A549 (cell line): ENCODE results near the gene TPSAB1. TPM values are rescaled to one million over a fixed set of nuclear protein-coding genes. Genes with fewer than 3 reads are reported as not detected.

Experiments used
- ATAC-seq, 2 experiments: fragments of 200-7000 bp in 1 of 2; fragments of >200 bp in 1 of 2; cut with Nextera tagmentation in 1 of 2; cut with Tn5 transposase in 1 of 2; 3 replicates each; pipeline versions ENCODE4 v1.8.0 to v1.9.1; 2018 to 2020; ENCODE audit warnings: mild to moderate bottlenecking in 1 of 2, moderate library complexity in 1 of 2
- CTCF ChIA-PET: fragments of 300-600 bp; sonication (Branson Sonifier 250); formaldehyde crosslinking; extraction: SDS; loops from one replicate; lab custom pipeline; 2021; ENCODE audit warnings: antibody characterized with exemption, inconsistent platforms; lab: Yijun Ruan, JAX
- POLR2A ChIA-PET: fragments of 350-600 bp; formaldehyde crosslinking; extraction: SDS; loops from one replicate; lab custom pipeline; 2021; ENCODE audit warnings: antibody characterized with exemption, inconsistent platforms; lab: Yijun Ruan, JAX
- DNase-seq, 2 experiments: peaks; one replicate each; pipeline versions ENCODE4 v3.0.0 to v3.0.0-alpha.2; 2011 to 2016; ENCODE audit warnings: low read depth in 1 of 2, low spot score in 1 of 2
- FAIRE-seq: peaks from 2 replicates; lab custom pipeline; 2011; peaks lifted over from hg19 to GRCh38; lab: Jason Lieb, UNC
- H3K27ac ChIP-seq, 2 experiments: fragments of >200 bp; sonication (Bioruptor Twin); formaldehyde crosslinking; 3 replicates each; pipeline ENCODE4 v1.5.1; 2016 to 2017
- H3K4me1 ChIP-seq: fragments of >200 bp; sonication (Bioruptor Twin); formaldehyde crosslinking; 3 replicates; pipeline ENCODE4 v1.6.1; 2016
- H3K4me2 ChIP-seq: fragments of >200 bp; sonication (Bioruptor Twin); formaldehyde crosslinking; 3 replicates; pipeline ENCODE4 v1.6.1; 2016
- H3K4me3 ChIP-seq: fragments of >200 bp; sonication (Bioruptor Twin); formaldehyde crosslinking; 3 replicates; pipeline ENCODE4 v1.5.1; 2016
- H3K9me3 ChIP-seq: fragments of >200 bp; sonication (Bioruptor Twin); formaldehyde crosslinking; 3 replicates; pipeline ENCODE4 v1.6.1; 2016
- BHLHE40 ChIP-seq: IDR thresholded peaks from 2 replicates; pipeline ENCODE4 v1.6.1; 2012; ENCODE audit warnings: low read depth, low read length, inconsistent platforms
- CBX8 ChIP-seq: fragments of 200-600 bp; sonication (generic); IDR thresholded peaks from 2 replicates; pipeline ENCODE4 v1.6.1; 2016
- CHD2 ChIP-seq: fragments of 150-350 bp; IDR thresholded peaks from 2 replicates; pipeline ENCODE4 v1.6.1; 2014; ENCODE audit warnings: low read length; ENCODE audit not compliant: partially characterized antibody
- ESRRA ChIP-seq: fragments of 150-350 bp; IDR thresholded peaks from 2 replicates; pipeline ENCODE4 v1.6.1; 2014; ENCODE audit warnings: mild to moderate bottlenecking, low read length, borderline replicate concordance
- FOSL2 ChIP-seq, 2 experiments: fragments of 450-650 bp in 1 of 2; fragments of >200 bp in 1 of 2; sonication (Bioruptor Twin) in 1 of 2; formaldehyde crosslinking; IDR thresholded peaks; 2 replicates each; pipeline versions ENCODE4 v1.5.0 to v1.6.1; 2016 to 2020; ENCODE audit warnings: mild to moderate bottlenecking in 1 of 2, moderate library complexity in 1 of 2
- FOXS1 ChIP-seq: fragments of 250-450 bp; sonication (Bioruptor Pico); IDR thresholded peaks from 2 replicates; pipeline ENCODE4 v1.5.0; 2020; ENCODE audit warnings: mild to moderate bottlenecking, moderate library complexity
- GATA3 ChIP-seq: IDR thresholded peaks from 2 replicates; pipeline ENCODE4 v1.6.1; 2012; ENCODE audit warnings: borderline replicate concordance
- JUN ChIP-seq, 2 experiments: fragments of >200 bp; sonication (Bioruptor Twin); formaldehyde crosslinking; IDR thresholded peaks; 2 replicates in 1 of 2; 3 replicates in 1 of 2; pipeline ENCODE4 v1.6.1; 2016 to 2017
- JUNB ChIP-seq: fragments of >200 bp; sonication (Bioruptor Twin); formaldehyde crosslinking; IDR thresholded peaks from 2 replicates; pipeline ENCODE4 v1.6.1; 2016
- KDM1A ChIP-seq: fragments of 200-600 bp; sonication (generic); IDR thresholded peaks from 2 replicates; pipeline ENCODE4 v1.6.1; 2016; ENCODE audit warnings: low read depth, mild to moderate bottlenecking
- MAFK ChIP-seq: fragments of 450-650 bp; IDR thresholded peaks from 2 replicates; pipeline ENCODE4 v1.6.1; 2014; ENCODE audit not compliant: partially characterized antibody
- NFE2L2 ChIP-seq: fragments of 150-350 bp; conservative IDR thresholded peaks from 2 replicates; pipeline ENCODE4 v1.6.1; 2014; ENCODE audit warnings: low read length
- PHF8 ChIP-seq: fragments of 200-600 bp; sonication (generic); IDR thresholded peaks from 2 replicates; pipeline ENCODE4 v1.6.1; 2016; ENCODE audit warnings: low read depth, mild to moderate bottlenecking, antibody characterized with exemption, moderate library complexity, borderline replicate concordance
- RARB ChIP-seq: fragments of 250-450 bp; sonication (Bioruptor Pico); IDR thresholded peaks from 2 replicates; pipeline ENCODE4 v1.8.0; 2021; ENCODE audit warnings: mild to moderate bottlenecking, moderate library complexity
- RFX5 ChIP-seq: fragments of 450-650 bp; IDR thresholded peaks from 2 replicates; pipeline ENCODE4 v1.7.1; 2014; ENCODE audit warnings: antibody characterized with exemption, mild to moderate bottlenecking, moderate library complexity
- RNF2 ChIP-seq: fragments of 200-600 bp; sonication (generic); IDR thresholded peaks from 2 replicates; pipeline ENCODE4 v1.6.1; 2016; ENCODE audit warnings: low read depth, mild to moderate bottlenecking, antibody characterized with exemption, moderate library complexity, borderline replicate concordance
- SMC3 ChIP-seq: fragments of >200 bp; sonication (Bioruptor Twin); formaldehyde crosslinking; IDR thresholded peaks from 3 replicates; pipeline ENCODE4 v1.6.1; 2018; ENCODE audit warnings: inconsistent platforms
- SREBF2 ChIP-seq: fragments of 450-650 bp; IDR thresholded peaks from 2 replicates; pipeline ENCODE4 v1.6.1; 2014; ENCODE audit warnings: mild to moderate bottlenecking, moderate library complexity
- ZNF302 ChIP-seq: fragments of 250-450 bp; sonication (Bioruptor Pico); IDR thresholded peaks from 2 replicates; pipeline ENCODE4 v1.9.0; 2021; ENCODE audit warnings: inconsistent platforms, mild to moderate bottlenecking, moderate library complexity
- WGBS: methylation state at CpG from one replicate; pipeline ENCODE4 v1.1.6; 2017; ENCODE audit errors: missing lambda C conversion rate; 5-methylcytosine and 5-hydroxymethylcytosine counted together
- polyA plus RNA-seq, 4 experiments: library from polyadenylated mRNA; depleted of rRNA in 3 of 4; stranded (reverse); fragments of >200 nt; fragmentation: RNase III in 1 of 4; extraction: RNeasy Plus Mini Kit Qiagen cat#74134 plus additional on column Dnase treatment in 1 of 4; gene quantifications; 2 replicates in 3 of 4; 3 replicates in 1 of 4; pipeline ENCODE4 v1.2.3, GENCODE V29; 2011 to 2017
- TF ChIP-seq, protein P1 (sequence below): fragments of 250-450 bp; sonication (Bioruptor Pico); IDR thresholded peaks from 2 replicates; pipeline ENCODE4 v1.5.0; 2021; ENCODE audit warnings: mild to moderate bottlenecking, moderate library complexity, borderline replicate concordance
- TF ChIP-seq, protein P2 (sequence below): fragments of >200 bp; sonication (Bioruptor Twin); formaldehyde crosslinking; IDR thresholded peaks from 2 replicates; pipeline ENCODE4 v1.6.1; 2016
- TF ChIP-seq, protein P3 (sequence below): fragments of 450-650 bp; IDR thresholded peaks from 2 replicates; pipeline ENCODE4 v1.6.1; 2014; ENCODE audit warnings: antibody characterized with exemption
- TF ChIP-seq, protein P4 (sequence below): fragments of >200 bp; sonication (Bioruptor Twin); formaldehyde crosslinking; IDR thresholded peaks from 3 replicates; pipeline ENCODE4 v1.6.1; 2016

Gene TPSAB1
- polyA plus RNA-seq, 2 of the 4 experiments (the other 2 are of a cell fraction) = not detected

DNA sequence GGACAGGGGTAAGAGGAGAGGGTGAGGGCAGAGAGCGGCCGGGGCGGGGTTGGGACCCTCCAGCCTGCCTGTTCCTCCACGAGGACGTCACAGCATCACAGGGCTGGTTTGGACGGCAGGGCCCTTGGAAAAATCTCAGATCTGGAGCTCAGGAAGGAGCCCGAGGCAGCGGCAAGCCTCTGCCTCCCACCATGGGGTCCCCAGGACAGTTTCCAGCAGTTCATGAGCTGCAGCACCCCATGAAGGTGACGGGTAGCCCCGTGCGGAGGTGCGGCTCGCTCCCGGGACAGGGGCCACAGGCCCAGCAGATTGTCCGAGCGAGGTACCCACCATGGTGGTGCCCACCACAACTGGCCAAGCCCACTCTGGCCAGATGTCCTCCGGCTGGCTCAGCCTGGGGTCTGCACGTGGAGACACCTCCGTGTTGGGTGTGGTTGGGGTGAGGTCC lies 36.7 kb downstream of the TPSAB1 start:
- WGBS = 72% methylated on average over 11 of the region's 19 CpGs
- no peak for DNase-seq
- Histone ChIP-seq H3K4me2 (no peak overlapping the region), H3K4me3 (no peak overlapping the region), H3K27ac (no peak overlapping the region), H3K9me3 (no peaks in the 10 kb centered on the region), H3K4me1 (peaks cover under 1% of the 10 kb centered on the region; the same call in 1 of the 3 replicates)
- ChIA-PET POLR2A (interaction anchor here (1.6 kb wide), 1 partner anchor 32 kb away, joined by 4 read pairs; no protein-coding TSS in a partner anchor), CTCF (interaction anchor here (2.3 kb wide), 1 partner anchor 222 kb away, joined by 6 read pairs; no protein-coding TSS in a partner anchor)
- no peak for ATAC-seq
- TF ChIP-seq MAFK (no peak), KDM1A (no peak), SREBF2 (no peak), RARB (CRISPR knock-in tag) (no peak), RFX5 (no peak), BHLHE40 (no peak), PHF8 (no peak), NFE2L2 (no peak), SMC3 (no peak), CHD2 (no peak), ESRRA (no peak), JUN (IDR thresholded peaks at IDR 0.05) (no peak), CBX8 (no peak), GATA3 (no peak), FOXS1 (CRISPR knock-in tag) (no peak)
- TF ChIP-seq, protein P1, sequence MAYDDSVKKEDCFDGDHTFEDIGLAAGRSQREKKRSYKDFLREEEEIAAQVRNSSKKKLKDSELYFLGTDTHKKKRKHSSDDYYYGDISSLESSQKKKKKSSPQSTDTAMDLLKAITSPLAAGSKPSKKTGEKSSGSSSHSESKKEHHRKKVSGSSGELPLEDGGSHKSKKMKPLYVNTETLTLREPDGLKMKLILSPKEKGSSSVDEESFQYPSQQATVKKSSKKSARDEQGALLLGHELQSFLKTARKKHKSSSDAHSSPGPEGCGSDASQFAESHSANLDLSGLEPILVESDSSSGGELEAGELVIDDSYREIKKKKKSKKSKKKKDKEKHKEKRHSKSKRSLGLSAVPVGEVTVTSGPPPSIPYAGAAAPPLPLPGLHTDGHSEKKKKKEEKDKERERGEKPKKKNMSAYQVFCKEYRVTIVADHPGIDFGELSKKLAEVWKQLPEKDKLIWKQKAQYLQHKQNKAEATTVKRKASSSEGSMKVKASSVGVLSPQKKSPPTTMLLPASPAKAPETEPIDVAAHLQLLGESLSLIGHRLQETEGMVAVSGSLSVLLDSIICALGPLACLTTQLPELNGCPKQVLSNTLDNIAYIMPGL (CRISPR knock-in tag) = no peak
- TF ChIP-seq, protein P2, sequence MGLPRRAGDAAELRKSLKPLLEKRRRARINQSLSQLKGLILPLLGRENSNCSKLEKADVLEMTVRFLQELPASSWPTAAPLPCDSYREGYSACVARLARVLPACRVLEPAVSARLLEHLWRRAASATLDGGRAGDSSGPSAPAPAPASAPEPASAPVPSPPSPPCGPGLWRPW = no peak
- no peak for FAIRE-seq

DNA sequence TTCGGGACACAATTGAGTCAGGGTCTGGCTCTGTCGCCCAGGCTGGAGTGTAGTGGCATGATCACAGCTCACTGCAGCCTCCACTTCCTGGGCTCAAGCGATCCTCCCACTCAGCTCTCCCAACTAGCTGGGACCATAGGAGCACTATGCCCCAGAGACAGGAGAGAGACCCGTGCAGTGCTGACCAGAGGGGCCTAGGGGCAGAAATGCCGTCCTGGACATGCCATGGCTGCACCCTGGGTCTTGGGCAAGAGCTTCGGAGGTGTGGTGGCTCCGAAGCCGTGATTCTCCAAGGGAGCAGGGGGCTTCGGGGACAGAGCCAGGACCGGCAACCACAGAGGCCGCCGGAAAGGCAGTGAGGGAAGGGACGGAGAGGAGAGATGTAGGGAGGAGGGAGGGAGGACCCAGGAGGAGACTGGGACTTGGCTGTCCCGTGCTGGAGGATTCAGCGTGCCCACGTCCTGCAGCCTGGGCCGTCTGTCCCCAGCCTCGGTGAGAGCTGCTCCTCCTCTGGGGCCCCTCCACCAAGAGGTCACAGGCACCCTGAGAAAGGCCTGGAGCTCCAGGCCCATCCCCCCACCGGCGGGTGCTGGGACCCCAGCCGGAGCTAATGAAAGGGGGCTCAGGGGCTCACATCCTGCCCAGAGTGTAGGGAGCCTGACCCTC lies 37.2 kb downstream of the TPSAB1 start:
- FAIRE-seq (no peak), DNase-seq (no peak)
- no peaks in the 10 kb centered on the region for H3K9me3 ChIP-seq
- WGBS = 71% methylated on average over 14 of the region's 21 CpGs
- H3K4me2 ChIP-seq = no peak overlapping the region
- TF ChIP-seq RNF2 (no peak), FOSL2 (IDR thresholded peaks at IDR 0.05) (no peak), FOSL2 (CRISPR knock-in tag; IDR thresholded peaks at IDR 0.05) (no peak), ZNF302 (CRISPR knock-in tag) (no peak), NFE2L2 (no peak), JUNB (no peak)
- TF ChIP-seq, protein P3, sequence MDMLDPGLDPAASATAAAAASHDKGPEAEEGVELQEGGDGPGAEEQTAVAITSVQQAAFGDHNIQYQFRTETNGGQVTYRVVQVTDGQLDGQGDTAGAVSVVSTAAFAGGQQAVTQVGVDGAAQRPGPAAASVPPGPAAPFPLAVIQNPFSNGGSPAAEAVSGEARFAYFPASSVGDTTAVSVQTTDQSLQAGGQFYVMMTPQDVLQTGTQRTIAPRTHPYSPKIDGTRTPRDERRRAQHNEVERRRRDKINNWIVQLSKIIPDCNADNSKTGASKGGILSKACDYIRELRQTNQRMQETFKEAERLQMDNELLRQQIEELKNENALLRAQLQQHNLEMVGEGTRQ = no peak
- TF ChIP-seq, protein P4, sequence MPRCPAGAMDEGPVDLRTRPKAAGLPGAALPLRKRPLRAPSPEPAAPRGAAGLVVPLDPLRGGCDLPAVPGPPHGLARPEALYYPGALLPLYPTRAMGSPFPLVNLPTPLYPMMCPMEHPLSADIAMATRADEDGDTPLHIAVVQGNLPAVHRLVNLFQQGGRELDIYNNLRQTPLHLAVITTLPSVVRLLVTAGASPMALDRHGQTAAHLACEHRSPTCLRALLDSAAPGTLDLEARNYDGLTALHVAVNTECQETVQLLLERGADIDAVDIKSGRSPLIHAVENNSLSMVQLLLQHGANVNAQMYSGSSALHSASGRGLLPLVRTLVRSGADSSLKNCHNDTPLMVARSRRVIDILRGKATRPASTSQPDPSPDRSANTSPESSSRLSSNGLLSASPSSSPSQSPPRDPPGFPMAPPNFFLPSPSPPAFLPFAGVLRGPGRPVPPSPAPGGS = no peak
- TF ChIP-seq, all 56 proteins: peak for 0
- Histone ChIP-seq H3K27ac (no peak overlapping the region), H3K4me1 (no peaks in the 10 kb centered on the region), H3K4me3 (no peak overlapping the region)
- ChIA-PET CTCF (interaction anchor here (0.6 to 2.3 kb wide), 3 partner anchors 9 to 1266 kb away, joined by 3 to 6 read pairs (median 4); no protein-coding TSS in a partner anchor), POLR2A (interaction anchor here (1.6 kb wide), 1 partner anchor 31 kb away, joined by 4 read pairs; no protein-coding TSS in a partner anchor)
- ATAC-seq = peak in 1 of 2 experiments; percentile 25; a peak in 2 of 6 replicates
